OCI-LY1 (cell line): ENCODE data around the gene TPBGL.

Experiments used
- EZH2 ChIP-seq: fragments of 200-600 bp; sonication (generic), shearing (Covaris generic); IDR thresholded peaks from 2 replicates; pipeline ENCODE4 v1.8.0; 2017; ENCODE audit warnings: borderline replicate concordance, mixed run types, mild to moderate bottlenecking, antibody characterized with exemption, low read length, moderate library complexity, mixed read lengths
- TF ChIP-seq, protein P1 (sequence below): fragments of 200-600 bp; sonication (generic), shearing (Covaris generic); IDR thresholded peaks from 2 replicates; pipeline ENCODE4 v1.5.1; 2017; ENCODE audit warnings: mild to moderate bottlenecking, antibody characterized with exemption, low read length, moderate library complexity, mixed read lengths

DNA sequence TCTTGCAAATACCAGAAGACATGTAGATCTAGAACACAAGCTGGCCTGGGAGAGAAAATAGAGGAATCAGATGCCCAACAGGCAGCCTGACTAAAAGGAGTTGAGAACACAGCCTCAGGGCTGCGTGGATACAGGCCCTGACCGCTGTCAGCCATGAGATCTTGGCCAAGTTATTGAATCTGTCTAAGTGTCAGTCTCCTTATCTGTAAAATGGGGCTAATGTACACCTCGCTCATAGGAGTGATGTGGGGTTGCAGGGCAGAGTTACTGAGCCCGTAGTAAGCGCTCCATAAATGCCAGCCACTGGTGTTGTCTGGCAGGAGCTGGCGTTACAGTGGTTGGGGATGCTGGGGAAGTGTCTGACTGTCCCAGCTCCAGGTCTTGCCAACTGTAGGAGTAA, 38.4 kb upstream of the TPBGL start:
- TF ChIP-seq, protein P1, sequence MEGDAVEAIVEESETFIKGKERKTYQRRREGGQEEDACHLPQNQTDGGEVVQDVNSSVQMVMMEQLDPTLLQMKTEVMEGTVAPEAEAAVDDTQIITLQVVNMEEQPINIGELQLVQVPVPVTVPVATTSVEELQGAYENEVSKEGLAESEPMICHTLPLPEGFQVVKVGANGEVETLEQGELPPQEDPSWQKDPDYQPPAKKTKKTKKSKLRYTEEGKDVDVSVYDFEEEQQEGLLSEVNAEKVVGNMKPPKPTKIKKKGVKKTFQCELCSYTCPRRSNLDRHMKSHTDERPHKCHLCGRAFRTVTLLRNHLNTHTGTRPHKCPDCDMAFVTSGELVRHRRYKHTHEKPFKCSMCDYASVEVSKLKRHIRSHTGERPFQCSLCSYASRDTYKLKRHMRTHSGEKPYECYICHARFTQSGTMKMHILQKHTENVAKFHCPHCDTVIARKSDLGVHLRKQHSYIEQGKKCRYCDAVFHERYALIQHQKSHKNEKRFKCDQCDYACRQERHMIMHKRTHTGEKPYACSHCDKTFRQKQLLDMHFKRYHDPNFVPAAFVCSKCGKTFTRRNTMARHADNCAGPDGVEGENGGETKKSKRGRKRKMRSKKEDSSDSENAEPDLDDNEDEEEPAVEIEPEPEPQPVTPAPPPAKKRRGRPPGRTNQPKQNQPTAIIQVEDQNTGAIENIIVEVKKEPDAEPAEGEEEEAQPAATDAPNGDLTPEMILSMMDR, result no peak
- no peak for TF ChIP-seq EZH2
